Activated CD8-positive, alpha-beta T cell treated with anti-CD3 and anti-CD28 coated beads, Interleukin-2, amount 10 ng/mL, durations not matched to agents 7 days and 5 days (primary cell): ENCODE data around the gene SUSD3. TPM values are rescaled to one million over a fixed set of nuclear protein-coding genes. Genes with fewer than 3 reads are reported as not detected.

Experiments
- ATAC-seq: fragments of 150-1000 bp; cut with Tn5 transposase; one replicate; pipeline ENCODE4 v1.10.0; 2021; ENCODE audit warnings: moderate library complexity
- CTCF ChIA-PET: fragments of 350-600 bp; sonication (Branson Sonifier 250); formaldehyde crosslinking; loops from one replicate; lab custom pipeline; 2021; ENCODE audit warnings: antibody characterized with exemption; lab: Charles Lee
- POLR2A ChIA-PET: fragments of 350-600 bp; sonication (Branson Sonifier 250); formaldehyde crosslinking; loops from one replicate; lab custom pipeline; 2021; ENCODE audit warnings: antibody characterized with exemption; lab: Charles Lee
- DNase-seq: peaks from one replicate; pipeline ENCODE4 v3.0.0-alpha.2; 2020
- H3K27ac Mint-ChIP-seq: one replicate; pipeline ENCODE4 v1.8.0; 2021; ENCODE audit warnings: mild to moderate bottlenecking, mixed read lengths
- H3K27me3 Mint-ChIP-seq: one replicate; pipeline ENCODE4 v1.8.0; 2021; ENCODE audit warnings: low read depth, mixed read lengths
- H3K36me3 Mint-ChIP-seq: one replicate; pipeline ENCODE4 v1.8.0; 2021; ENCODE audit warnings: low read depth, mixed read lengths
- H3K4me1 Mint-ChIP-seq: one replicate; pipeline ENCODE4 v1.8.0; 2021; ENCODE audit warnings: low read depth, mixed read lengths
- H3K4me3 Mint-ChIP-seq: one replicate; pipeline ENCODE4 v1.8.0; 2021; ENCODE audit warnings: mild to moderate bottlenecking, mixed read lengths
- H3K9me3 Mint-ChIP-seq: one replicate; pipeline ENCODE4 v1.8.0; 2022; ENCODE audit warnings: mixed read lengths; ENCODE audit not compliant: insufficient read depth
- total RNA-seq, 2 experiments: library from RNA; stranded (reverse); gene quantifications; one replicate each; pipeline ENCODE4 v1.2.3, GENCODE V29; 2021

SUSD3 gene
- total RNA-seq, 2 experiments from 2014 or later, result 57.9 to 59.6 TPM

DNA sequence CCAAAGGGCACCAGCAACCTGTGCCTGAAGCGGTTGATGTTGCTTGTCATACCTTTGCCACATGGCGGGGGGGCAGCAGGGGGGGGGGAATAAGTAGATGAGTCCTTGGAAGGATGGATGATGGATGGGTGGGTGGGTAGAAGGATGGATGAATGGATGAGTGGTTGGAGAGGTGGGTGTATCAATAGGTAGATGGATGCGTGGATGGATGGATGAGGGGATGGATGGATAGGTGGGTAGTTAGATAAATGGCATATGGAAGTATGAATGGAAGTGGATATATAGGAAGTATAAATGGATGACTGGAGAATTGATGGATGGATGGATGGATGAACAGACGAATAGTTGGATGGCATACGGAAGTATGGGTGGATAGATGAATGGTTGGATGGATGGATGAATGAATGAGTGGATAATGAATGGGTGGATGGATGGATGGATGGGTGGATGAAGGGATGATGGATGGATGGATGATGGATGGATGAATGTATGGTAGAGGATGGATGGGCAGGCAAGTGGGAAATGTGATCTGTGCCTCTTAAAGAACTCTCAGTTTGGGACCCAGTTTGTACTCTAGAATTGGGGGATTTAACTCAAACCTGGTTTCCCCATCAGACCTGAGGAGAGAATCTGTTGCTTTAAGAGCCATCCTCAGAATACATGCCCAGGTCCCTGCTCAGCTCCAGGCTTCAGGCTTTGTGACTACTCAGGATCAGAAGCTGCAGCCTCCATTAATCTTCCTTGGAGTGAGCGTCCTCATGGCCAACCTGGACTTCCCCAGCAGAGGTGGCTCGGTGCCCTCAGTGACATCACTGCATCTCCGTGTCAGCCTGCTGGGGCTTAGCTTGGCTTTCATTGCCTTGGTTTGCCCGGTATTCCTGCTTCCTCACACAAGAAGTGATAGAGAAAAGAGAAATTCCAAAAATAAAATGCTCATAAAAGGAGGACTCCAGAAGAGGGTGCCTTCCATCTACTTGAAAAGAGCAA is 27.6 kb upstream of the SUSD3 start:
- no peak for ATAC-seq
- no peak overlapping the region for H3K4me3 Mint-ChIP-seq
- POLR2A ChIA-PET, result interaction anchor here (1.0 to 1.3 kb wide), 3 partner anchors 10 to 29 kb away, joined by 3 read pairs; no protein-coding TSS in a partner anchor
- H3K36me3 Mint-ChIP-seq, result peaks cover 79% of the 10 kb centered on the region
- H3K9me3 Mint-ChIP-seq, result no peaks in the 10 kb centered on the region
- peak overlapping the region; percentile 39 for H3K27ac Mint-ChIP-seq
- CTCF ChIA-PET, result interaction anchor here (1.0 to 1.2 kb wide), 2 partner anchors 27 to 34 kb away, joined by 3 read pairs; no protein-coding TSS in a partner anchor
- no peaks in the 10 kb centered on the region for H3K27me3 Mint-ChIP-seq
- H3K4me1 Mint-ChIP-seq, result peaks cover 59% of the 10 kb centered on the region
- DNase-seq, result no peak

DNA sequence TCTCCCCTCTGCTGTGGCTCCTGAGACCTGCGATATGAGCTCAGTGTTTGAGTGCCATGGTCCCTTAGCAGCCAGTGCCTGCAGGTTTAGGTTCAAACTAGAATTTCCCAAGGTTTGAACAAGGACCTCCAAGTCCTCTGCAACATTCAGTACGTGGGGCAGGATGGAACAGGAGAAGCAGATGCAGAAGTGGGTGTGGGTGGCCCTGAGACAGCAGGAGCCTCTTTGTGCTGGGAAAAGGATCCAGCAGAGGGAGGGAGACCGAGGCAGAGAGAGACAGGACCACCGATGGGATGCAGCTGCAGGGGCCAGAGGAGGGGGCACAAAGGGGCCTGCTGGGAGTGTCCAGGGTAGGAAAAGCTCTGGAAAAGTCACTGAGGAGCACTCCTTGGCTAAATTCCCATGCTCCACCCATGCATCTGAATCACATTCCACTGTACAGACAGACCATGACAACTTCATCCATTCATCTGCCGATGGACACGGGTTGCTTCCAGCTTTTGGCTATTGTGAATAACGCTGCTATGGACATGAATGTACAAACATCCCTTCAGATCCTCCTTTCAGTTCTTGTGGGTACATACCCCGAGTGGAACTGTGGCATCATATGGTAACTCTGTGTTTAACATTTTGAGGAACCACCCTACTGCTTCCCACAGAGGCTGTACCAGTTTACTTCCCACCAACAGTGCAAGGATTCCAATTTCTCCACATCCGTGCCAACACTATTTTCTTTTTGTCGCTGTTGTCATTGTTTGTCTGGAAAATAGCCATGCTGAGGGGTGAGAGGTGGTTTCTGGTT is 26.7 kb upstream of the SUSD3 start:
- Mint-ChIP-seq H3K4me3 (no peak overlapping the region), H3K27me3 (no peaks in the 10 kb centered on the region), H3K27ac (peak overlapping the region; percentile 61), H3K9me3 (no peaks in the 10 kb centered on the region), H3K36me3 (peaks cover 75% of the 10 kb centered on the region), H3K4me1 (peaks cover 51% of the 10 kb centered on the region)
- POLR2A ChIA-PET, result interaction anchor here (1.0 to 1.3 kb wide), 3 partner anchors 11 to 30 kb away, joined by 3 read pairs; no protein-coding TSS in a partner anchor
- CTCF ChIA-PET, result interaction anchor here (2.0 kb wide), 1 partner anchor 28 kb away, joined by 6 read pairs; no protein-coding TSS in a partner anchor
- ATAC-seq (no peak), DNase-seq (no peak)

DNA sequence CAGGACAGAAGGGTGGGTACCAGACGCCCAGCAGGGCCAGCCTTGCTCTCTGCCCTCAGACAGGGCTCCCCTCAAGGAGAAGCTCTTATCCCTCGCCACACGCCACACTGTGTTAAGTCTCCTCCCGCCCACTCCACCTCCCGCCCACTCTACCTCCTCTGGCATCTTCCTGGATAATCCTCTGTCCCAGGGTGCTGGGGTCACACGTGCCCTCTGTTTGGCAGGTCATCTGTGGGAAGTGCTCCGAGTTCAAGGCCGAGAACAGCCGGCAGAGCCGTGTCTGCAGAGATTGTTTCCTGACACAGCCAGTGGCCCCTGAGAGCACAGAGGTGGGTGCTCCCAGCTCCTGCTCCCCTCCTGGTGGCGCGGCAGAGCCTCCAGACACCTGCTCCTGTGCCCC is 26.0 kb upstream of the SUSD3 start:
- ChIA-PET CTCF (interaction anchor here (2.0 kb wide), 1 partner anchor 29 kb away, joined by 6 read pairs; no protein-coding TSS in a partner anchor), POLR2A (interaction anchor here (0.6 kb wide), 1 partner anchor 156 kb away, joined by 3 read pairs; no protein-coding TSS in a partner anchor)
- ATAC-seq, result no peak
- no peak for DNase-seq
- H3K36me3 Mint-ChIP-seq, result peaks cover 67% of the 10 kb centered on the region
- no peaks in the 10 kb centered on the region for H3K9me3 Mint-ChIP-seq
- H3K27ac Mint-ChIP-seq, result peak overlapping the region; percentile 61
- H3K4me3 Mint-ChIP-seq, result no peak overlapping the region
- H3K27me3 Mint-ChIP-seq, result no peaks in the 10 kb centered on the region
- peaks cover 47% of the 10 kb centered on the region for H3K4me1 Mint-ChIP-seq

DNA sequence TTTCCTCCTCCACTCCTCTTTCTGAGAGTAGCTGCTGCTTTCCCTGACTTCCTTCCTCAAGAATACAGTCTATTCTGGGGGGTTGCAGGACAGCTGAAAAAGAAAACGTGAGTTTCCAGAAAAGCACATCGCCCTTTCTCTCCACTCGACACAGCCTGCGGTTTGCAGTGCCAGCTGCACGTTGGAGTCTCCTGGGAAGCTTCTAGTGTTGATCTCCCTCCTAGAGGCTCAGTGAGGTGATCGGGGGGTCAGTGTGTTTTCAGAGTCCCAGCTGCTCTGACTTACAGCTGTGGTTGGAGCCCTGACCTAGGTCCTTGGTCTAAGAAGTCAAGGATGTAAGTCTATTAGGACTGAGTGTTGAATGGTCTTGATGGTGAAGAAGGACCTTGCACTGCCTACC is 25.0 kb upstream of the SUSD3 start:
- Mint-ChIP-seq H3K27ac (peak overlapping the region; percentile 79), H3K9me3 (no peaks in the 10 kb centered on the region), H3K4me1 (peaks cover 42% of the 10 kb centered on the region), H3K36me3 (peaks cover 59% of the 10 kb centered on the region), H3K27me3 (no peaks in the 10 kb centered on the region), H3K4me3 (no peak overlapping the region)
- CTCF ChIA-PET, result interaction anchor here (2.0 kb wide), 1 partner anchor 30 kb away, joined by 6 read pairs; no protein-coding TSS in a partner anchor
- POLR2A ChIA-PET, result interaction anchor here (0.6 kb wide), 1 partner anchor 112 kb away, joined by 3 read pairs; no protein-coding TSS in a partner anchor
- DNase-seq (no peak), ATAC-seq (no peak)

DNA sequence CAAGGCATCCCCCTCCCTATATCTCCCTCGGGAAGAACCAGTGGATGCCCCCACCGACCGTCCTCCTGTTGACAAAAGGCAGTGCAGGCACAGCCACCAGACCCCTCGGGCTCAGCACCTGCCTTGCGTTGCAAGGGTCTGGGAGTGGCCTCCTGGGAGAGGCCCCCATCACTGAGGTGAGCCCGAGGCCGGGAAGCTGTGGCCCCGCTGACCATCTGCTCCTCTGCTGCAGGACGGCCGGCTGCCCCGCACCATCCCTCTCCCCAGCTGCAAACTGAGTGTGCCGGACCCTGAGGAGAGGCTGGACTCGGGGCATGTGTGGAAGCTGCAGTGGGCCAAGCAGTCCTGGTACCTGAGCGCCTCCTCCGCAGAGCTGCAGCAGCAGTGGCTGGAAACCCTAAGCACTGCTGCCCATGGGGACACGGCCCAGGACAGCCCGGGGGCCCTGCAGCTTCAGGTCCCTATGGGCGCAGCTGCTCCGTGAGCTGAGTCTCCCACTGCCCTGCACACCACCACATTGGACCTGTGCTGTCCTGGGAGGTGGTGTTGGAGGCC is 23.3 kb upstream of the SUSD3 start:
- DNase-seq, result no peak
- Mint-ChIP-seq H3K4me1 (peaks cover 25% of the 10 kb centered on the region), H3K27me3 (no peaks in the 10 kb centered on the region), H3K4me3 (no peak overlapping the region), H3K9me3 (no peaks in the 10 kb centered on the region), H3K27ac (no peak overlapping the region), H3K36me3 (peaks cover 47% of the 10 kb centered on the region)
- ChIA-PET CTCF (no interaction called here), POLR2A (interaction anchor here (0.6 to 1.0 kb wide), 2 partner anchors 10 to 281 kb away, joined by 3 read pairs; no protein-coding TSS in a partner anchor)
- no peak for ATAC-seq

DNA sequence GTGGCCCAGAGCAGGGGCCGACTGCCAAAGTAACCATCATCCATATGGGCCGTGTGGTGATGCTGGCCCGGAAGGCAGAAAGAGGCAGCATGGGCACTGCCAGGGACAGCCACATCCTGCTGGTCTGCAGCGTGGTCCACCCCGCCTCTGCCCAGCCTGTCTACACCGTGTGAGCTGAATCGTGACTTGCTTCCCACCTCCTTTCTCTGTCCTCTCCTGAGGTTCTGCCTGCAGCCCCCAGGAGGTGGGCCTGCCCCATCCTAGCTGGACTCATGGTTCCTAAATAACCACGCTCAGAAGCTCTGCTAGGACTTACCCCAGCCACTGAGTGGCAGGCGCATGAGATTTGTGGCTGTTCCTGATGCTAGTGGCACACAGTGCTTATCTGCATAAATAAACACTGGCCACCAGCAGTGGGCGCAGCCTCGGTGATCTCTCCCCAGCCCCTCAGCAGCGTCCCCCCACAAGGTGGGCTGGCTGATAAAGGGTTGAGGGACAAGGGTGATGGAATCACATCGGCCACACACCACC is 22.6 kb upstream of the SUSD3 start:
- peaks cover 41% of the 10 kb centered on the region for H3K36me3 Mint-ChIP-seq
- no peak overlapping the region for H3K4me3 Mint-ChIP-seq
- no peaks in the 10 kb centered on the region for H3K9me3 Mint-ChIP-seq
- H3K27ac Mint-ChIP-seq, result no peak overlapping the region
- ATAC-seq, result no peak
- H3K27me3 Mint-ChIP-seq, result no peaks in the 10 kb centered on the region
- POLR2A ChIA-PET, result interaction anchor here (0.6 to 1.0 kb wide), 2 partner anchors 11 to 280 kb away, joined by 3 read pairs; no protein-coding TSS in a partner anchor
- peaks cover 23% of the 10 kb centered on the region for H3K4me1 Mint-ChIP-seq
- DNase-seq, result no peak
- CTCF ChIA-PET, result interaction anchor here (1.5 kb wide), 1 partner anchor 12 kb away, joined by 4 read pairs; no protein-coding TSS in a partner anchor

DNA sequence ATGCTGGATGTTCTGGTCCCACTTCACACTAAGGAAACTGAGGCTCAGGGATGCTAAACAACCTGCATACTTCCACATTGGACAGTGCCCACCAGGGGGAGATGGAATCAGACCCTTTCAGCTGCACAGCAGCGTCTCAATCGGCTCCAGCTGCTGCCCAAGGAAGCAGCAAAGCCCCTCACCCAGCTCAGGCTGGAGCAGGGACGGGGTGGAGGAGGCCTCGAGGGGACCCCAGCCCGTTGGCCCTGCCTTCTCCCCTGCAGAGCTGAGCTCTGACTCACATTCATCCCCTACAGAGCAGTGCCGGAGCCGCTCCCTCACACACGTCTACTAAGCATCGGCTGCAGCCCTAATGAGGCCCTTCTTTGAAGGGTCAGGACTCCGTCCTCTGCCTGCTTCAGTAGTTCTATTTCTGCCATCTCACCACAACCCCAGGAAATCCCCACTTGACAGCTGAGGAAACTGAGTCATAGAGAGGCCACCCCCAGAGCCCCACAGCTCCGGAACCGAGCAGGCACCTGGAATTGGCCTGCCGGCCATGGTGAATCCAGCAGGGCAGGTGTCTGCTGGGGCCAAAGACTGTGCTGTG is 21.5 kb upstream of the SUSD3 start:
- no peak overlapping the region for H3K27ac Mint-ChIP-seq
- no peaks in the 10 kb centered on the region for H3K9me3 Mint-ChIP-seq
- ChIA-PET POLR2A (interaction anchor here (1.0 to 1.6 kb wide), 4 partner anchors 9 to 59 kb away, joined by 3 to 5 read pairs (median 4); no protein-coding TSS in a partner anchor), CTCF (interaction anchor here (1.5 to 1.6 kb wide), 2 partner anchors 9 to 11 kb away, joined by 3 to 4 read pairs; no protein-coding TSS in a partner anchor)
- no peak for DNase-seq
- peaks cover 33% of the 10 kb centered on the region for H3K36me3 Mint-ChIP-seq
- ATAC-seq, result no peak
- H3K4me3 Mint-ChIP-seq, result no peak overlapping the region
- peaks cover 29% of the 10 kb centered on the region for H3K4me1 Mint-ChIP-seq
- no peaks in the 10 kb centered on the region for H3K27me3 Mint-ChIP-seq

DNA sequence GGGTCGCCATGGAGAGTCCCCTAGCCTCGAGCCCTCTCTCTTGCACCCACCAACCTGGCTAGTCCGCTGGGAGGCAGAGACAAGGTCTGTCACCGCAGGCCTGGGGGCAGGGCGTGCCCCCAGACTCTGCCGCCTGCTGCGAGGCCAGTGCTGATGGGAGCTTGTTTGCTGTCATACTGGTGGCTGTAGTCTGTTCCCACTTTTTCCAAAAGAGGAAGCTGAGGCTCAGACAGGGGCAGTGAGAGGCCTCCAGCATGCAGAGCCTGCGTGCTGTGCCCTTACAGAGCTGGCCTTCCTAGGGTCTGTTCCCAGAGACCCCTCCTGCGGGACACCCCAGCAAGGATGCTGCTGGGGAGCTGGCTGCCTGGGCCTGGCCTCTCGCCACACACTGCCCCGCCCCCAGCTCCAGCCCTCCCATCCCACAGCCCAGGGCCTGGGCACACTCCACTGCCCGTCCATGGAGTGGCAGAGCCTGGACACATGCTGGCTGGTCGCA is 21.0 kb upstream of the SUSD3 start:
- Mint-ChIP-seq H3K4me3 (no peak overlapping the region), H3K27me3 (no peaks in the 10 kb centered on the region), H3K36me3 (peaks cover 28% of the 10 kb centered on the region), H3K27ac (no peak overlapping the region), H3K9me3 (no peaks in the 10 kb centered on the region), H3K4me1 (peaks cover 28% of the 10 kb centered on the region)
- CTCF ChIA-PET, result interaction anchor here (1.5 to 1.6 kb wide), 2 partner anchors 9 to 11 kb away, joined by 3 to 4 read pairs; no protein-coding TSS in a partner anchor
- ATAC-seq (no peak), DNase-seq (no peak)
- POLR2A ChIA-PET, result interaction anchor here (1.0 to 1.6 kb wide), 4 partner anchors 10 to 60 kb away, joined by 3 to 5 read pairs (median 4); no protein-coding TSS in a partner anchor

DNA sequence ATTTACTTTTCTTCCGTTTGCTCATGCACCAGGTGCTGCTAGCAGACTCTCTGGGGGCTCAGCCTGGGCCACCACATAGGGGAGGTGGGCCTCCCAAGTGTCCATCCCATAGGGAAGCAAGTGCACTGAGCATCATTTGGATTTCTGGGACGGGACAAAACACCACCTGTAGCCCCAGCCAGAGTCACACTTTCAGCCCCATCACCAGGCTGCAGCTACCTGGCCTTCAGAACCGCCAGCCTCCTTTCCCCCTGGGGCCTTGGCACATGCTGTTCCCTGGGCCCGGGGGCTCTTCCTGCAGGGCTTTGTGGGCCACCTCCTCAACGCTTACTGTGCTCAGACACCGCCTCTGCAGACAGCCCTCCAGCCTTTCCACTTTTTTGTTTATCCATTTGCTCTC is 19.6 kb upstream of the SUSD3 start:
- Mint-ChIP-seq H3K9me3 (no peaks in the 10 kb centered on the region), H3K4me3 (no peak overlapping the region), H3K36me3 (peaks cover 20% of the 10 kb centered on the region), H3K27me3 (no peaks in the 10 kb centered on the region), H3K4me1 (peaks cover 41% of the 10 kb centered on the region), H3K27ac (peak overlapping the region; percentile 25)
- POLR2A ChIA-PET, result interaction anchor here (0.7 to 1.2 kb wide), 3 partner anchors 11 to 26 kb away, joined by 3 to 4 read pairs (median 4); no protein-coding TSS in a partner anchor
- CTCF ChIA-PET, result interaction anchor here (1.3 to 1.5 kb wide), 2 partner anchors 35 to 70 kb away, joined by 3 to 6 read pairs; no protein-coding TSS in a partner anchor
- ATAC-seq (no peak), DNase-seq (no peak)

DNA sequence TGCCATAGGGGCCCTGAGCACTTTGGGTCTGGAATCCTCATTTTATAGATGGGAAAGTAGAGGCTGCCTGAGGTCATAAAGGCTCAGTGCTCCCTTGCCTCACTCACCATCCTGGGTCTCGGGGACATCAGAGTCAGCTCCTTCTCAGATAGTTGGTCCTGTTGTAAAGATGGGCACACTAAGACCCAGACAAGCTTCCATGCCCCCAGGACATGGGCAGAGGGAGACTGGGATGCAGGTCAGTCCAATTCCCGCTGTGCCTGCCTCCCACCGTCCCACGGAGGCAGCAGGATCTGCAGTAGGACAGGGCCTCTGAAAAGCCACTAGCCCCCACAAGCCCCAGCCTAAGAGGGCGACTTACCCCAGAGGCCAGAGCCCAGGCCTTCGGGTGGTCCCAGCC is 19.0 kb upstream of the SUSD3 start:
- DNase-seq, result no peak
- POLR2A ChIA-PET, result interaction anchor here (0.7 to 1.2 kb wide), 3 partner anchors 10 to 26 kb away, joined by 3 to 4 read pairs (median 4); no protein-coding TSS in a partner anchor
- peaks cover 42% of the 10 kb centered on the region for H3K4me1 Mint-ChIP-seq

More for the DNA sequence above, 19.0 kb upstream of the SUSD3 start:
- ATAC-seq, result no peak
- CTCF ChIA-PET, result interaction anchor here (1.3 to 1.5 kb wide), 2 partner anchors 36 to 69 kb away, joined by 3 to 6 read pairs; no protein-coding TSS in a partner anchor
- peaks cover 15% of the 10 kb centered on the region for H3K36me3 Mint-ChIP-seq
- no peak overlapping the region for H3K4me3 Mint-ChIP-seq
- H3K27me3 Mint-ChIP-seq, result no peaks in the 10 kb centered on the region
- H3K27ac Mint-ChIP-seq, result peak overlapping the region; percentile 20
- H3K9me3 Mint-ChIP-seq, result no peaks in the 10 kb centered on the region
